Stimulated activated CD4-positive, alpha-beta T cell treated with anti-CD3 and anti-CD28 coated beads, Interleukin-4, amount 100 ng/mL, for 48 hours (primary cell): ENCODE measurements around the gene MTMR2.

ENCODE experiments used
- DNase-seq, 2 donors: peaks; one replicate each; pipeline ENCODE4 v3.0.0-alpha.2; 2020; ENCODE audit warnings: low read depth in 2 of 2

MTMR2 gene

DNA sequence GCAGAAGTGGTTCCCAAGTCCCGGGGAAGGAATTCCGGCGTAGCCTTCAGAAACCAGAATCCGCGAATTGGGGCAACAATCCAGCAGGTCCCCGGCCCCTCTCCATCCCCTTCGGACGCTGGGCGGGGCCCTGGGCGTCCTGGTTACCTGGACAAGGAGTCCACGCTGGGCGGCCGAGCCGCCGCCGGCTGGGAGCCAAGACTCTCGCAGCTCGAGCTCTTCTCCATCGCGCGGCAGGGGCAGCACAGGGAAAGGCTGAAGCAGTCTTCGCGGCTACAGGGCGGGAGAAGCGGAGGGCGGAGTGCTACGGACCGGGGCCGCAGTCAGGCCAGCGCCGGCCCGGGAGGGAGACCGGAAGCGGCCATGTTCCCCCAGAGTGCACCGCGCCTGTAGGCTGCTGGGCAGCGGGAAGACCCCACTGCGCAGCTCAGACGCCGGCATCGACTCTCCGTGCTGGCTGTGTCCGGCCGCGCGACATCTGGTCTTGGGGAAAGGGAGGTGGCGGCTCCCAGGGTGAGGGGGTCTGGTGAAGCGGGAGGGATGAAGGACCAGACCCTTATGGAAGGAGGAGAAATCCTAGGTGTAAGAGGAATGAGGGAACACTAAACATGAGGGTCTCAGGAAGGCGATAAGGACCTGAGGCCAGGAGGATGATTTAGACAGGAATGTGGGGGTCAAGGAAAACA, at the start of gene MTMR2:
Gene MTMR2, minus strand, starts transcription at position 380 of the 686 bp plus-strand sequence. Its CDS starts 153 bp downstream, at position 227.
- DNase-seq: peak; percentile 38 to 40

DNA sequence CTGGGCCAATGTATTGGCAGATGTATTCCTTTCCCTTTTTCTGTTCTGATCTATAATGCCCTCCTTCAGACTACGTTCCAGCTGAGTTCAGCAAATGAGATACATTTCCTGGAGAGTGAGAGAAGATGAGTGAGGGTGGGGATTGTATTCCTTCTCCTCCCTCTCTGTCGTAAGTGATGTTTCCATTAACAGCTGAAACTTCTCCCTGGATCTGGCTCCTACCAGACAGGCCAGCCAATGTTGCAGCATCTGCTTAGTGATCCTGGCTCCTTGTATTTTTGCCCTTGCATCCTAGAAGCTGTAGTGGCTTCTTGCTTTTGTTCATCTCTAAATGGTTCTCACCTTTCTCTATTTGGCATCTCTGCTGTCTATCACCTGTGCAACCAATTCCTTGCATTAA, 48.2 kb upstream of the MTMR2 start:
- DNase-seq: no peak

DNA sequence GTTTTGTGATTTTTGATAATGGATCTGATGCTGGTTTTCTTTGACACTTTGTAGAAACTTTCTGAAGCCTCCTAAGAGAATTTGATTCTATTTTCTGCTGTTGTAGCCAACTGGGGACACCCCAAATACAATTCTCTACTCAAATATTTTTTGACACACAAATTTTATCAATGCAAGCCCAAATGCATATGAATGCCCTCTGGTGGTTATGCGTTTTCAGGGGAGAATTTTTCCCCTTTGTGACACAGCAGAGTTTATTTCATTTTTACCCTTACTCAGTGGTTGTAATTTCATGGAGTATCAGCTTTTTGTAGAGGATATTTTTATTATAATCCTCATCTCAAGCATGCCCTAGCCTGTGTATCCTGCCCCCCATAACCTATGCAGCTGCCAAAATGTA, 44.7 kb upstream of the MTMR2 start:
- DNase-seq: no peak

GRCh38 chr11:95964281-95964680, 40.4 kb upstream of the MTMR2 start:
- no peak for DNase-seq

DNA sequence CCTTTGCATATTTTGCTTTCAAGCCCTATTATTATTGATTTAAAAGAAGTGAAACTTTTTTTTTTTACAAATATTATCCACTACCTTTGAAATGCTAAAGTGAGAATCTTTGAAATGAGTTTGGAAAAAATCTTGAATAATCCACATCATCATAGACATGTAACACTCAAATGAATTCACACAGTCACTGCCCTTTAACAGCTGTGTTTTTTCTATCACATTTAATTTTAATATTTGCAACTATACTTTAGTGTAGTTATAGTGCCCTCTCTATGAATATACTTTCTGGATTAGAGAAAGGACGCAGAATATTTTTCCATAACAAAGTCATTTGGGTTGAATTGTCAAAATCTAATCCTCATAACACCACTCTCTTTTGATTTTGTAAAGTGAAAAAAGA, 37.9 kb upstream of the MTMR2 start:
- DNase-seq: no peak

DNA sequence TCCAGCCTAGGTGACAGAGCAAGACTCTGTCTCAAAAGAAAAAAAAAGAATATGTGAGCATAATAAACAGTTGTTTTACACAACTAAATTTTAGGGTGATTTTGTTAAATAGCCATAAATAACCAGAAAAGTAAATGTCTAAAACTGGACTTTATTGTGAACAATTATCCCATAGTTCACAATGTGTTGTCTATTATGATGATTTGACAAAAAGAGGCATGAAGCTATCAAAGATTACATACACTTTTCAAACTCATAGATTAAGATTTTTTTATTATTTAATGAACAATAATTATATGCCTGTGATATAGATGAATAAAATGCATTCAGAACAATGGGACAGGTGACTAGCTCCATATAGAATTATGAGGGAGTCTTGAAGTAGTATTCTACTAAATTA, 27.0 kb upstream of the MTMR2 start:
- DNase-seq: no peak

DNA sequence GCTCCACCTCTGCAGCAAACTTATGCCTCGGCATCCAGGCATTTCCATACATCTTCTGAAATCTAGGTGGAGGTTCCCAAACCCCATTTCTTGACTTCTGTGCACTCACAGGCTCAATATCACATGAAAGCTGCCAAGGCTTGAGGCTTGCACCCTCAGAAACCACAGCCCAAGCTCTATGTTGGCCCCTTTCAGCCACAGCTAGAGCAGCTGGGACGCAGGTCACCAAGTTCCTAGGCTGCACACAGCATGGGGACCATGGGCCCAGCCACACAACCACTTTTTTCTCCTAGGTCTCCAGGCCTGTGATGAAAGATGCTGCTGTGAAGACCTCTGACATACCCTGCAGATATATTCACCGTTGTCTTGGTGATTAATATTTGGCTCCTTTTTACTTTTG, 24.7 kb upstream of the MTMR2 start:
- no peak for DNase-seq

DNA sequence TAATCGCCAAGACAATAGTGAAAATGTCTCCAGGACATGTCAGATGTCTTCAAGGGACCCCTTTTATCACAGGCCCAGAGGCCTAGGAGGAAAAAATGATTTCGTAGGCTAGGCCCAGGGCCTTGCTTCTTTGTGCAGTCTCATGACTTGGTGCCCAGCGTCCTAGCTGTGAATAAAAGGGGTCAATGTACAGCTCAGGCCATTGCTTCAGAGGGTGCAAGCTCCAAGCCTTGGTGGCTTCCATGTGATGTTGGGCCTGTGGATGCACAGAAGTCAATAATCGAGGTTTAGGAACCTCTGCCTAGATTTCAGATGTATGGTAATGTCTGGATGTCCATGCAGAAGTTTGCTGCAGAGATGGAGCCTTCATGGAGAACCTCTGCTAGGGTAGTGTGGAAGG, 20.7 kb upstream of the MTMR2 start:
- no peak for DNase-seq

DNA sequence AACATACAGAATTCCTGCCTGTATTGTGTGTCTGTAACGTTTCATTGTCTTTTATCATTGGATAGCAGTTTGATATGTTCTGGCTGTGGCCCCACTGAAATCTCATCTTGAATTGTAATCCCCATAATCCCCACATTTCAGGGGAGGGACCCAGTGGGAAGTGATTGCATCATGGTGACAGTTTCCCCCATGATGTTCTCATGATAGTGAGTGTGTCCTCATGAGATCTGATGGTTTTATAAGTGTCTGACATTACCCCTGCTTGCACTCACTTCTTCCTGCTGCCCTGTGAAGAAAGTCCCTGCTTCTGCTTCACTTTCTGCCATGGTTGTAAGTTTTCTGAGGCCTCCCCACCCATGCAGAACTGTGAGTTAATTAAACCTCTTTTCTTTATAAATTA, 19.6 kb upstream of the MTMR2 start:
- DNase-seq: no peak

DNA sequence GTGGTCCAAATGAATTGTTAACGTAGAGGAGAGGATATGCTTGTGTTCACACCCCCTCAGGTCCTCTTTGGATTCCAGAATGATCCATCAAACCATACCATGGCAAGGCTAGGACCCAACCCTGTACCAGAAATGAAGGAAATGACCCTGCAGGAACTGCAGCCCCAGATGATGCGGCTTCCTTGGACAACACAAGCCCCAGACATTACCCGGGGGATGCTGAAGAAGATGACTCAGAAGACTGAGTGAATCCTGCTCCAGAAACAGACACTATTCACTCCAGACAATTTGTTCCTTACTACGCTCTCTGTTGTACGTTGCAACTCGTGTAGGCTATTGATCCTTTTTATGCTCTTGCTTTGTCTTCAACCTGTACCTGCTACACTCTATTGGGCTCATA, 15.2 kb upstream of the MTMR2 start:
- DNase-seq: no peak

DNA sequence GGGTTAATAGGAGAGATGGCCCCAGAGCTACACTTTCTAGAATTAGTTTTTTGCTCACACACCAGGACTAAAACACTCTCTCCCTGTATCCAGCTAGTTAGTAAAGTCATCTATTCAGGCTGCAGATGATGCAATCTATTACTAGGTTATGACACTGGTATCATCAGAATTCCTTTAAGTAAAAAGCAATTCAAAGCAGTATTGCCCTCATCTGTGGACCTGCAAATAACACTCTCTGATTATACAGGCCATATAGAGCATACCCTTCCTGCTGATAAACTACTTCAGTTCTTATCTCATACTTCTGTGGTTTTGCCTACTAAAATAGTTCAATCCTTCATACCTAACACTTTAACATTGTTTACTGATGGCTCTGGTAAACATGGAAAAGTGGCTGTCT, 13.5 kb upstream of the MTMR2 start:
- no peak for DNase-seq

GRCh38 chr11:95933594-95933993, 9.7 kb upstream of the MTMR2 start:
- DNase-seq: no peak

- no peak for DNase-seq
These were observed 8.0 kb upstream of the MTMR2 start for GRCh38 chr11:95931916-95932315.

DNA sequence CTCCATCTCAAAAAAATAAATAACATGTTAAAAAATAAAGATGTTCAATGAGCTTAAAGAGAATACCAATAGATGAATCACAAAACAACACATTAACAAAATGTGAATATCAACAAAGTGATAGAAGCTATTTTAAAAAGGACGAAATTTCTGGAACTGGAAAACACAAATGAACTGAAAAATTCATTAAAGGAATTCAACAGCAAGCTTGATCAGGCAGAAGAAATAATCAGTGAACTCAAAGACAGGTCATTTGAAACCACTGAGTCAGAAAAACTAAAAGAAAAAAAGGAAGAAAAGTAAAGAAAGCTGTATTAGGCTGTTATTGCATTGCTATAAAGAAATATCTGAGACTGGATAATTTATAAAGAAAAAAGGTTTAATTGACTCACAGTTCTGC, 7.0 kb upstream of the MTMR2 start:
- DNase-seq: no peak

DNA sequence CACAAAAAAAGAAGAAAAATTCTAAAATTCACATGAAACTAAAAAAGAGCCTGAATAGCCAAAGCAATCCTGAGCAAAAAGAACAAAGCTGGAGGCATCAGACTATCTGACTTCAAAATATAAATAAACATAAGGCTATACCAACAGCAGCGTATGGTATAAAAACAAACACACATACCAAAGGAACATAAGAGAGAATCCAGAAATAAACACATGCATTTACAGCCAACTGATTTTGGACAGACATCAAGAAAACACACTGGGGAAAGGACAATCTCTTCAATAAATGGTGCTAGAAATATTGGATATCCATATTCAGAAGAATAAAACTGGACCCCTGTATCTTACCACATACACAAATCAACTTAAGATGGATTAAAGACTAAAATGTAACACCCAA, 2.8 kb upstream of the MTMR2 start:
- no peak for DNase-seq

DNA sequence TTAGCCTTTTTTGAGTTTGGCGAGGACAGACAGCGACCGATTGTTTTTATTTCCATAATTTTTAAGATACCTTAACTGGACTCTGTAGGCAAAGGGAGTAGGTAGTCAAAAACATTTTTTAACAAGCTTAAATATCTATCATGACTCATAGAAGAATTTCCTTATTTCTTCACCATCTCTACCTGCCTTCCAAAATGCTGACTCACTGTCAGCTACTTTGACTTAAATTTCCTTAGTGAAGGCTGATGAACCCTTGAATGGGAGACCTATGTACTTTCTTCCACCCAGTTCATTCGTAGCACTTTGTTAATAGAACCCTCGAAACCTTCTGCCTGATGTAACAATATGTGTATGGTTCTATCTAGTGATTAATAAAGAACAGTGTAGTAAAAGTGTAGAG, 1.1 kb upstream of the MTMR2 start:
- DNase-seq: no peak

DNA sequence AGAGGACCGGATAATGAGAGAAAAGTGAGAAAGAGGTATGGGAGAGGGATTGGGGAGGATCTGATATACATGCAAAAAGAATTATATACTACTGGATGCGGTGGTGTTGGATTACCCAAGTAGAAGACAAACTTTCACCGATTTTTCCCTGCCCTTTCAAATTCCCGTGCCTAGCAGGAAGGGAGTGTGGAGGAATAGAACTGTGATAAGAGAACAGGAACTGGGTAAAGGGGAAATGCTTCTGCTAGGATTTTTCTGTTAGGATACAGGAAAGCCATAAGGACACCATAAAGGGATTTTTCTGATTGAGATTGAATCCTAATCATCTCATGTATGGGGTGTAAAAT, 480 bp upstream of the MTMR2 start:
- no peak for DNase-seq

GRCh38 chr11:95923439-95923727, 524 bp downstream of the MTMR2 start:
- no peak for DNase-seq

- DNase-seq: no peak
These were observed 1.1 kb downstream of the MTMR2 start for GRCh38 chr11:95922536-95923438.

- DNase-seq: no peak
These were observed 1.8 kb downstream of the MTMR2 start for GRCh38 chr11:95922099-95922498.

- no peak for DNase-seq
These were observed 3.3 kb downstream of the MTMR2 start for GRCh38 chr11:95920460-95921105.

DNA sequence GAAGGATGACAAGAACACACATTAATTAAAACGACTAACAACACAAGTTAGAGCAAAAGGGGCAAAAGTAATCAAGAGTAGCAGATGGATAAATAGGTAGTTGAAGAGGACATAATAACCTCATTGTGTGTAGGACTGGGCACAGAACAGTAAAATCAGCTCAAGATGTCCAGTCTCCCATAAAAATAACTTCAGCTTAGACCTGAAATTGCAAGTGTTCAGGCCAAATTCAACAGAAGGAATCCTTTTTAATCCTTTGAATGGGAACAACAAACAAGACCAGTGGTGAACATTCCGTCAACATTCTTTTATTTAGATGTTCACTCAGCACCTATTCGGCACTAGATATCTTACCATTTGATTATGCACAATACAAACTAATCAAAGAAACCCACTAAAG, 4.4 kb downstream of the MTMR2 start:
- no peak for DNase-seq

DNA sequence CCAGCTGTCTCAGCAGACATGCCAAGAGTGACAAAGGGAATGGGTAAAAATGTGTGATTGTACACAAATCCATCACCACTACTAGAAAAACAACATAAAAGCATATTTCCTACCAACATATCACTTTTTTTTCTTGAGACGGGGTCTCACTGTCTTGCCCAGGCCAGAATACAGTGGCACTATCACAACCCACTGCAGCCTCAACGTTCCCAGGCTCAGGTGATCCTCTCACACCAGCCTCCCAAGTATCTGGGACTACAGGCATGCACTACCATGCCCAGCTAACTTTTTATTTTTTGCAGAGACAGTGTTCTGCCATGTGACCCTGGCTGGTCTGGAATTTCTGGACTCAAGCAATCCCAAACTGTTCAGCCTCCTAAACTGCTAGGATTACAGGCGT, 5.2 kb downstream of the MTMR2 start:
- DNase-seq: no peak
